GM19328 (cell line): ENCODE data around the gene ZNF805.
"Not testable (repeated sequence)": the region's sequence is repeated elsewhere in the genome, so short reads cannot be mapped to it uniquely, and the experiment has no call there.

Source experiments
- ATAC-seq: cut with Tn5 transposase; IDR thresholded peaks from one replicate; pipeline ENCODE4 v1.9.1; 2021; ENCODE audit warnings: mild to moderate bottlenecking, moderate library complexity; ENCODE audit not compliant: unreplicated experiment

The ZNF805 gene

GRCh38 chr19:57267291-57267690 is 26.9 kb downstream of the ZNF805 start:
- no peak for ATAC-seq

GRCh38 chr19:57269515-57270250 is 29.3 kb downstream of the ZNF805 start:
- ATAC-seq: no peak

- no peak for ATAC-seq
Measured at GRCh38 chr19:57271280-57271679, 30.8 kb downstream of the ZNF805 start.

GRCh38 chr19:57273014-57273413 is 32.6 kb downstream of the ZNF805 start:
- ATAC-seq: no peak

- ATAC-seq: no peak
Measured at GRCh38 chr19:57276430-57276829, 36.0 kb downstream of the ZNF805 start.

- ATAC-seq: not testable (repeated sequence)
Measured at GRCh38 chr19:57278481-57278880, 38.0 kb downstream of the ZNF805 start.

GRCh38 chr19:57279418-57280164 is 39.2 kb downstream of the ZNF805 start:
- peak; percentile 72 for ATAC-seq

GRCh38 chr19:57280165-57280961 is 39.9 kb downstream of the ZNF805 start, which contains the start of gene ZNF460:
Gene ZNF460 (plus strand): TSS chr19:57280485. CDS start chr19:57280807, 322 bp downstream.
- peak; percentile 64 for ATAC-seq

- ATAC-seq: no peak
Measured at GRCh38 chr19:57280962-57281400, 40.5 kb downstream of the ZNF805 start.

GRCh38 chr19:57282011-57282643 is 41.7 kb downstream of the ZNF805 start:
- ATAC-seq: no peak

- ATAC-seq: no peak
Measured at GRCh38 chr19:57288373-57288772, 47.9 kb downstream of the ZNF805 start.

GRCh38 chr19:57290970-57291369 is 50.5 kb downstream of the ZNF805 start:
- ATAC-seq: no peak

GRCh38 chr19:57292547-57292946 is 52.1 kb downstream of the ZNF805 start:
- no peak for ATAC-seq

- no peak for ATAC-seq
Measured at GRCh38 chr19:57293719-57294118, 53.3 kb downstream of the ZNF805 start.

GRCh38 chr19:57302020-57302465 is 61.6 kb downstream of the ZNF805 start:
- ATAC-seq: no peak

GRCh38 chr19:57302727-57303401 is 62.4 kb downstream of the ZNF805 start:
- ATAC-seq: no peak
